Measurements from ENCODE around the gene STIM2.

GRCh38 chr4:27046851-27047250, 186.2 kb downstream of the STIM2 start:
- TF ChIP-seq EZH2phosphoT487 (IDR thresholded peaks at IDR 0.05), result no peak
- TF ChIP-seq, protein P1, sequence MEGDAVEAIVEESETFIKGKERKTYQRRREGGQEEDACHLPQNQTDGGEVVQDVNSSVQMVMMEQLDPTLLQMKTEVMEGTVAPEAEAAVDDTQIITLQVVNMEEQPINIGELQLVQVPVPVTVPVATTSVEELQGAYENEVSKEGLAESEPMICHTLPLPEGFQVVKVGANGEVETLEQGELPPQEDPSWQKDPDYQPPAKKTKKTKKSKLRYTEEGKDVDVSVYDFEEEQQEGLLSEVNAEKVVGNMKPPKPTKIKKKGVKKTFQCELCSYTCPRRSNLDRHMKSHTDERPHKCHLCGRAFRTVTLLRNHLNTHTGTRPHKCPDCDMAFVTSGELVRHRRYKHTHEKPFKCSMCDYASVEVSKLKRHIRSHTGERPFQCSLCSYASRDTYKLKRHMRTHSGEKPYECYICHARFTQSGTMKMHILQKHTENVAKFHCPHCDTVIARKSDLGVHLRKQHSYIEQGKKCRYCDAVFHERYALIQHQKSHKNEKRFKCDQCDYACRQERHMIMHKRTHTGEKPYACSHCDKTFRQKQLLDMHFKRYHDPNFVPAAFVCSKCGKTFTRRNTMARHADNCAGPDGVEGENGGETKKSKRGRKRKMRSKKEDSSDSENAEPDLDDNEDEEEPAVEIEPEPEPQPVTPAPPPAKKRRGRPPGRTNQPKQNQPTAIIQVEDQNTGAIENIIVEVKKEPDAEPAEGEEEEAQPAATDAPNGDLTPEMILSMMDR (IDR thresholded peaks at IDR 0.05), result no peak

Measured in neural progenitor cell (in vitro differentiated cells).